Mesenchymal stem cell (in vitro differentiated cells and primary cell): ENCODE data around the gene DMD.

ENCODE experiments used
- DNase-seq: peaks from one replicate; pipeline ENCODE4 v3.0.0-alpha.2; 2013
- H2AFZ ChIP-seq: one replicate; pipeline ENCODE4 v1.6.1; 2013; ENCODE audit warnings: low read depth, mild to moderate bottlenecking, control low read depth, inconsistent platforms, low read length, moderate library complexity
- H2AK5ac ChIP-seq: 2 replicates; pipeline ENCODE4 v1.6.1; 2013; ENCODE audit warnings: low read length, moderate library complexity, mild to moderate bottlenecking, inconsistent platforms; ENCODE audit not compliant: severe bottlenecking
- H2BK120ac ChIP-seq: one replicate; pipeline ENCODE4 v1.6.1; 2013; ENCODE audit warnings: low read depth, mild to moderate bottlenecking, inconsistent platforms, low read length, moderate library complexity
- H2BK12ac ChIP-seq, 2 experiments: one replicate each; pipeline ENCODE4 v1.6.1; 2013; ENCODE audit warnings: inconsistent platforms in 2 of 2, low read length in 2 of 2, mild to moderate bottlenecking in 2 of 2, moderate library complexity in 2 of 2, control low read depth in 1 of 2
- H2BK15ac ChIP-seq: one replicate; pipeline ENCODE4 v1.6.1; 2013; ENCODE audit warnings: mild to moderate bottlenecking, low read depth, inconsistent platforms; ENCODE audit not compliant: poor library complexity, severe bottlenecking
- H2BK5ac ChIP-seq: 2 replicates; pipeline ENCODE4 v1.6.1; 2013; ENCODE audit warnings: low read depth, mild to moderate bottlenecking, low read length, control low read depth, inconsistent platforms; ENCODE audit not compliant: poor library complexity, severe bottlenecking
- H3K14ac ChIP-seq, 2 experiments: one replicate each; pipeline ENCODE4 v1.6.1; 2013; ENCODE audit warnings: inconsistent platforms in 2 of 2, low read length in 2 of 2, control low read depth in 1 of 2, mild to moderate bottlenecking in 1 of 2, moderate library complexity in 1 of 2
- H3K18ac ChIP-seq, 2 experiments: one replicate each; pipeline ENCODE4 v1.6.1; 2013; ENCODE audit warnings: inconsistent platforms in 2 of 2, low read length in 2 of 2, control low read depth in 1 of 2, low read depth in 1 of 2, mild to moderate bottlenecking in 1 of 2
- H3K23ac ChIP-seq, 2 experiments: one replicate each; pipeline ENCODE4 v1.6.1; 2013; ENCODE audit warnings: inconsistent platforms in 2 of 2, low read length in 2 of 2, mild to moderate bottlenecking in 2 of 2, moderate library complexity in 2 of 2, control low read depth in 1 of 2
- H3K27ac ChIP-seq: 2 replicates; pipeline ENCODE4 v1.5.1; 2013; ENCODE audit warnings: mild to moderate bottlenecking, moderate library complexity, low read length, control low read depth, inconsistent platforms; ENCODE audit not compliant: poor library complexity, severe bottlenecking
- H3K27me3 ChIP-seq, 2 experiments: 2 replicates each; pipeline versions ENCODE4 v1.6.1 to v1.7.0; 2013; ENCODE audit warnings: low read length in 2 of 2, mild to moderate bottlenecking in 2 of 2, moderate library complexity in 2 of 2, control low read depth in 1 of 2, inconsistent platforms in 1 of 2; ENCODE audit not compliant: control insufficient read depth in 1 of 2, insufficient read depth in 1 of 2
- H3K36me3 ChIP-seq, 2 experiments: 2 replicates each; pipeline versions ENCODE4 v1.6.1 to v1.7.0; 2013; ENCODE audit warnings: low read length in 2 of 2, control low read depth in 1 of 2, inconsistent platforms in 1 of 2, low read depth in 1 of 2, mild to moderate bottlenecking in 1 of 2; ENCODE audit not compliant: insufficient read depth in 2 of 2, control insufficient read depth in 1 of 2
- H3K4ac ChIP-seq, 2 experiments: one replicate each; pipeline ENCODE4 v1.6.1; 2013; ENCODE audit warnings: inconsistent platforms in 2 of 2, low read length in 2 of 2, mild to moderate bottlenecking in 2 of 2, moderate library complexity in 2 of 2, control low read depth in 1 of 2, low read depth in 1 of 2
- H3K4me1 ChIP-seq: 2 replicates; pipeline ENCODE4 v1.6.1; 2013; ENCODE audit warnings: low read depth, low read length, control low read depth; ENCODE audit not compliant: control insufficient read depth, insufficient read depth
- H3K4me2 ChIP-seq: 2 replicates; pipeline ENCODE4 v1.6.1; 2013; ENCODE audit warnings: low read length, mild to moderate bottlenecking, inconsistent platforms; ENCODE audit not compliant: poor library complexity, severe bottlenecking
- H3K4me3 ChIP-seq, 2 experiments: 2 replicates each; pipeline versions ENCODE4 v1.5.1 to v1.7.0; 2013; ENCODE audit warnings: low read length in 2 of 2, mild to moderate bottlenecking in 2 of 2, control low read depth in 1 of 2, low read depth in 1 of 2; ENCODE audit not compliant: insufficient read depth in 1 of 2
- H3K79me1 ChIP-seq: replicated peaks from 2 replicates; pipeline ENCODE4 v1.6.1; 2013; ENCODE audit warnings: mild to moderate bottlenecking, control low read depth, low read length, inconsistent platforms; ENCODE audit not compliant: poor library complexity, severe bottlenecking
- H3K9ac ChIP-seq: 2 replicates; pipeline ENCODE4 v1.7.0; 2013; ENCODE audit warnings: mild to moderate bottlenecking, low read length, moderate library complexity
- H3K9me3 ChIP-seq: 2 replicates; pipeline ENCODE4 v1.7.0; 2013; ENCODE audit warnings: mild to moderate bottlenecking, low read length; ENCODE audit not compliant: control insufficient read depth
- H4K8ac ChIP-seq: one replicate; pipeline ENCODE4 v1.6.1; 2013; ENCODE audit warnings: inconsistent platforms, mild to moderate bottlenecking, low read length, moderate library complexity
- H4K91ac ChIP-seq: one replicate; pipeline ENCODE4 v1.6.1; 2013; ENCODE audit warnings: mild to moderate bottlenecking, low read length, inconsistent platforms
- WGBS: methylation state at CpG from one replicate; pipeline ENCODE4 v1.1.7; 2013; ENCODE audit warnings: mixed read lengths; 5-methylcytosine and 5-hydroxymethylcytosine counted together

DMD gene

GRCh38 chrX:31397119-31397518, 1814.2 kb downstream of the DMD start:
- no peak overlapping the region for H4K91ac ChIP-seq
- H3K27me3 ChIP-seq: no peaks in the 10 kb centered on the region
- no peak overlapping the region for H3K14ac ChIP-seq
- peak; percentile 25 for DNase-seq
- no peak overlapping the region for H3K4ac ChIP-seq
- H3K4me1 ChIP-seq: no peaks in the 10 kb centered on the region
- H3K36me3 ChIP-seq: no peaks in the 10 kb centered on the region
- no peak overlapping the region for H2BK120ac ChIP-seq
- H2AFZ ChIP-seq: no peak overlapping the region
- H3K79me1 ChIP-seq: no peaks in the 10 kb centered on the region
- no peak overlapping the region for H4K8ac ChIP-seq
- H3K18ac ChIP-seq: no peak overlapping the region
- no peak overlapping the region for H3K4me3 ChIP-seq
- no peak overlapping the region for H2AK5ac ChIP-seq
- H3K27ac ChIP-seq: no peak overlapping the region
- no peak overlapping the region for H3K9ac ChIP-seq
- H3K4me2 ChIP-seq: no peak overlapping the region
- H2BK5ac ChIP-seq: no peak overlapping the region
- no peak overlapping the region for H3K23ac ChIP-seq
- no peak overlapping the region for H2BK15ac ChIP-seq
- 73% methylated on average over 3 of the region's 3 CpGs for WGBS
- no peak overlapping the region for H2BK12ac ChIP-seq
- H3K9me3 ChIP-seq: no peaks in the 10 kb centered on the region

- Histone ChIP-seq H3K79me1 (no peaks in the 10 kb centered on the region), H3K4me1 (no peaks in the 10 kb centered on the region), H3K36me3 (no peaks in the 10 kb centered on the region), H2BK120ac (no peak overlapping the region), H3K27me3 (no peaks in the 10 kb centered on the region), H3K4ac (no peak overlapping the region), H2AK5ac (no peak overlapping the region), H2BK12ac (no peak overlapping the region), H3K23ac (no peak overlapping the region), H3K4me2 (no peak overlapping the region), H4K91ac (no peak overlapping the region), H2BK15ac (no peak overlapping the region), H3K4me3 (no peak overlapping the region), H3K9me3 (no peaks in the 10 kb centered on the region), H2BK5ac (no peak overlapping the region), H3K18ac (no peak overlapping the region), H3K9ac (no peak overlapping the region), H2AFZ (no peak overlapping the region), H3K14ac (no peak overlapping the region), H3K27ac (no peak overlapping the region), H4K8ac (no peak overlapping the region)
- 94% methylated on average over 2 of the region's 3 CpGs for WGBS
- no peak for DNase-seq
These were observed 1818.8 kb downstream of the DMD start for GRCh38 chrX:31392513-31392912.

GRCh38 chrX:31388946-31389345, 1822.4 kb downstream of the DMD start:
- H3K4ac ChIP-seq: no peak overlapping the region
- H4K91ac ChIP-seq: no peak overlapping the region
- H2BK120ac ChIP-seq: no peak overlapping the region
- H2BK12ac ChIP-seq: no peak overlapping the region
- no peak overlapping the region for H3K27ac ChIP-seq
- H3K23ac ChIP-seq: no peak overlapping the region
- H3K4me3 ChIP-seq: no peak overlapping the region
- no peak overlapping the region for H2BK5ac ChIP-seq
- H3K18ac ChIP-seq: no peak overlapping the region
- H3K9ac ChIP-seq: no peak overlapping the region
- H3K4me2 ChIP-seq: no peak overlapping the region
- no peaks in the 10 kb centered on the region for H3K79me1 ChIP-seq
- H2AK5ac ChIP-seq: no peak overlapping the region
- no peaks in the 10 kb centered on the region for H3K27me3 ChIP-seq
- no CpG with 5 or more reads among the region's 1 CpG for WGBS
- H2AFZ ChIP-seq: no peak overlapping the region
- no peak overlapping the region for H3K14ac ChIP-seq
- H2BK15ac ChIP-seq: no peak overlapping the region
- no peak overlapping the region for H4K8ac ChIP-seq
- no peaks in the 10 kb centered on the region for H3K9me3 ChIP-seq
- DNase-seq: no peak
- H3K4me1 ChIP-seq: no peaks in the 10 kb centered on the region
- H3K36me3 ChIP-seq: no peaks in the 10 kb centered on the region

GRCh38 chrX:31384471-31384870, 1826.9 kb downstream of the DMD start:
- H3K9me3 ChIP-seq: no peaks in the 10 kb centered on the region
- no peak for DNase-seq
- no peak overlapping the region for H4K8ac ChIP-seq
- H3K36me3 ChIP-seq: no peaks in the 10 kb centered on the region
- no peak overlapping the region for H2BK120ac ChIP-seq
- H3K79me1 ChIP-seq: no peaks in the 10 kb centered on the region
- H3K14ac ChIP-seq: no peak overlapping the region
- H2AFZ ChIP-seq: no peak overlapping the region
- no peaks in the 10 kb centered on the region for H3K4me1 ChIP-seq
- H3K4ac ChIP-seq: no peak overlapping the region
- no peak overlapping the region for H3K4me2 ChIP-seq
- H2BK5ac ChIP-seq: no peak overlapping the region
- H2BK15ac ChIP-seq: no peak overlapping the region
- no peak overlapping the region for H2AK5ac ChIP-seq
- no peak overlapping the region for H3K27ac ChIP-seq
- WGBS: 100% methylated on average over 1 of the region's 1 CpG
- no peak overlapping the region for H3K9ac ChIP-seq
- H3K23ac ChIP-seq: no peak overlapping the region
- no peak overlapping the region for H3K18ac ChIP-seq
- no peak overlapping the region for H4K91ac ChIP-seq
- H3K27me3 ChIP-seq: no peaks in the 10 kb centered on the region
- no peak overlapping the region for H2BK12ac ChIP-seq
- H3K4me3 ChIP-seq: no peak overlapping the region
